ENCODE results near the gene SIDT2.

SIDT2 gene

DNA sequence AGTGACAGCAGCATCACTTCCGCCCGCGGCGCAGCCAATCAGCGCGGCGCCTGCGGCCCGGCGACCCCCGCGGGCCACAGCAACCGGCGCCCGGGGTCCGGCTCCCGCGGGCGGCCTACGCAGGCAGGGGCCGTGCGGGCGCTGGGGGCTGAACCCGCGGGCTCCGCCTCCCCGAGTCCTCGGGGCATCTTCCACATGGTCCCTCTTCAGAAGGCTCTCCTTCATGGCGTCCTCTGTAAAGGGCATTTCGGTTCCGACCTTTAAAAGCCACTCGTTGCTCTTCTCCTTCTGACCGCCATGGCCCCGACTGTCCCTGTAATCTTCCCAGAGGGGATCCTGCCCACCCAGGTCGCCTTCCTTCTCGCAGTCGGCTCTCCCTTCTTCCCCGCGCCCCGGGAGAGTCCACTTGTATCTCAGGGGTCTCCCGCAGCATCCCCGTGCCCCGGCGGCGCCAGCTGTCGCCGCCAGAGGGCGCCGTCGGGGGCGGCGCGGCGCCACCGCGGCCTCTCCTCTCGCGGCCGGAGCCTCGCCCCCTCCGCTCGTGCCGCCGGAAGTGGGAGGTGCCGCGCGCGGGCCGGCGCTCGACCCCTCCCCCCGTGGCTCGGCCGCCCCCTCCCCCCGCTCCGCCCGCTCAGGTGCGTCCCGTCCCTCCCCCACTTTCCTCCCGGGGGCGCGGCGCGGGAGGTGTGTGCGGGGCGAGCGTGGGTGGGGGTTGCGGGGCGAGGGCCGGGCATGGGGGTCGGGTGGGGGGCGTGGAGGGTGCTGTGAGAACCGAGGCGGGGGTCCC is 53.7 kb downstream of the SIDT2 start, which contains the start of gene RNF214:
RNF214 (plus strand) TSS at position 580 of the 787 bp plus-strand sequence. CDS start 1,602 bp downstream, outside the sequence.
- peak within 1 kb of the TSS; percentile 57 for H3K27ac ChIP-seq (ENCODE audit: low read depth, low read length, severe bottlenecking)
- peaks cover 50% of the 10 kb centered on the region for H3K36me3 ChIP-seq (ENCODE audit: control insufficient read depth, insufficient read depth, low read length)
- no peaks in the 10 kb centered on the region for H3K9me3 ChIP-seq (ENCODE audit: control insufficient read depth, low read length)
- H3K4me3 ChIP-seq (ENCODE audit: extremely low read depth, insufficient read depth, low read length, poor library complexity, severe bottlenecking): peak within 1 kb of the TSS; percentile 98
- 0% methylated on average over 30 to 64 of the region's 94 CpGs for WGBS, 2 experiments (ENCODE audit: insufficient coverage in 2 of 2)
- H3K4me1 ChIP-seq (ENCODE audit: control insufficient read depth, insufficient read depth, low read length, poor library complexity, severe bottlenecking): peaks cover 6% of the 10 kb centered on the region

DNA sequence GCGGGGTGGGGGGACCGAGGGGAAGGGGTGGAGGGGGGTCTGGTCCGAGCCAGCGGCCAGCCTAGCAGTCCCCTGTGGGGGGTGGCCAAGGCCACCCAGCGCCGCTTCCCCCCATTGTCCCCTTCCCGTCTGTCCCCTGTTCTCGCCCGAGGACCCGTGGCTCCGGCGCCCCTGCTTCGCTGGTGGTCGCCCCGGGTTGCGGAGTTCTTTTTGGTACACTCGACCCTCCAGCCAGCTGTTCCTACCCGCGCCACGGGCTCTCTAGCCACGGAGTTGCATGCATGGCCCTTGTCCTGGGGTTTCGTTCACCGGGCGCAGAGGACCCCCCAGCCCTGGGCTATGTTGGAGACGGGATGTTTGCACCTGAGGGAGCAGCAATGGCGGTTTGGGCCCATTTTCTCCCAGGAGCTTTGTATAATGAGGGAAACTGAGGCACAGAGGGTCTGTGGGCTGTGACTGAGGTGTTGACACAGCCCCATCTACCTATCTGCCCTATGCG is 54.4 kb downstream of the SIDT2 start:
- Histone ChIP-seq H3K9me3 (ENCODE audit: control insufficient read depth, low read length) (no peaks in the 10 kb centered on the region), H3K27ac (ENCODE audit: low read depth, low read length, severe bottlenecking) (peak overlapping the region; percentile 16), H3K36me3 (ENCODE audit: control insufficient read depth, insufficient read depth, low read length) (peaks cover 44% of the 10 kb centered on the region), H3K4me3 (ENCODE audit: extremely low read depth, insufficient read depth, low read length, poor library complexity, severe bottlenecking) (peak overlapping the region; percentile 98), H3K4me1 (ENCODE audit: control insufficient read depth, insufficient read depth, low read length, poor library complexity, severe bottlenecking) (peaks cover 6% of the 10 kb centered on the region)
- 1% methylated on average over 18 to 20 of the region's 27 CpGs for WGBS, 2 experiments (ENCODE audit: insufficient coverage in 2 of 2)

GRCh38 chr11:117238221-117238620 is 59.7 kb downstream of the SIDT2 start:
- no peaks in the 10 kb centered on the region for H3K9me3 ChIP-seq (ENCODE audit: control insufficient read depth, low read length)
- H3K4me3 ChIP-seq (ENCODE audit: extremely low read depth, insufficient read depth, low read length, poor library complexity, severe bottlenecking): no peak overlapping the region
- no peaks in the 10 kb centered on the region for H3K4me1 ChIP-seq (ENCODE audit: control insufficient read depth, insufficient read depth, low read length, poor library complexity, severe bottlenecking)
- H3K27ac ChIP-seq (ENCODE audit: low read depth, low read length, severe bottlenecking): no peak overlapping the region
- peaks cover 69% of the 10 kb centered on the region for H3K36me3 ChIP-seq (ENCODE audit: control insufficient read depth, insufficient read depth, low read length)
- 100% methylated on average over 1 to 2 of the region's 5 CpGs for WGBS, 2 experiments (ENCODE audit: insufficient coverage in 2 of 2)

DNA sequence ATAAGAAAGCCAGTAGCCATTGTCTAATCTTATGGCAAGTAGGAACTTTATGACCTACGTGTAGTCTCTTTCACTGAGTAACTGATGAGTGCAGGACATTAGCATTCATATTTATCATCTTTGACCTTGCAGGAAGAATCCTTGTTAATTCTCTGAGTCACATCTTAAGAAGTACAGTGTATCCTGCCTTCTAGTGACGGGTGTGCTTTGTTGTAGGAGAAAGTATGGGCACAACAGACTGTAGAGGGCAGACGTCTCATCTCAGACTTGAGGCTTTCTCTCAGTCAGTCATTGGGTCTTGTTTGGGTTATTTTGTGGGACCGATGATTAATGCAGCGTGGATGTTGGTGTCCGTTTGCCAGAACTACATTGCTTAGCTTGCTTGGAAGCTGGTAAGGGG is 60.8 kb downstream of the SIDT2 start:
- peaks cover 77% of the 10 kb centered on the region for H3K36me3 ChIP-seq (ENCODE audit: control insufficient read depth, insufficient read depth, low read length)
- H3K4me1 ChIP-seq (ENCODE audit: control insufficient read depth, insufficient read depth, low read length, poor library complexity, severe bottlenecking): no peaks in the 10 kb centered on the region
- no peak overlapping the region for H3K27ac ChIP-seq (ENCODE audit: low read depth, low read length, severe bottlenecking)
- no peaks in the 10 kb centered on the region for H3K9me3 ChIP-seq (ENCODE audit: control insufficient read depth, low read length)
- H3K4me3 ChIP-seq (ENCODE audit: extremely low read depth, insufficient read depth, low read length, poor library complexity, severe bottlenecking): no peak overlapping the region
- WGBS, 2 experiments (ENCODE audit: insufficient coverage in 2 of 2): 91 to 93% methylated on average over 5 of the region's 6 CpGs
